GM18861 (cell line): ENCODE data around the gene ATG9B.

Source experiments
- ATAC-seq: cut with Tn5 transposase; IDR thresholded peaks from one replicate; pipeline ENCODE4 v1.9.1; 2021; ENCODE audit not compliant: unreplicated experiment

The ATG9B gene

GRCh38 chr7:150988230-150989226 lies 35.8 kb downstream of the ATG9B start:
- no peak for ATAC-seq

GRCh38 chr7:150986556-150986955 lies 37.7 kb downstream of the ATG9B start:
- no peak for ATAC-seq

GRCh38 chr7:150986099-150986512 lies 38.2 kb downstream of the ATG9B start:
- no peak for ATAC-seq

- no peak for ATAC-seq
Measured at GRCh38 chr7:150983893-150984368, 40.4 kb downstream of the ATG9B start.

GRCh38 chr7:150982351-150982750 lies 41.9 kb downstream of the ATG9B start:
- ATAC-seq = no peak

- no peak for ATAC-seq
Measured at GRCh38 chr7:150981644-150982043, 42.6 kb downstream of the ATG9B start.

GRCh38 chr7:150980663-150981062 lies 43.6 kb downstream of the ATG9B start:
- ATAC-seq = no peak

GRCh38 chr7:150979713-150980390 lies 44.4 kb downstream of the ATG9B start:
- no peak for ATAC-seq

- no peak for ATAC-seq
Measured at GRCh38 chr7:150978126-150978789, 46.0 kb downstream of the ATG9B start, which contains the start of gene KCNH2. TSS of gene KCNH2 (minus strand) at chr7:150978321. CDS start at chr7:150977913, 408 bp downstream.

GRCh38 chr7:150977382-150978125 lies 46.7 kb downstream of the ATG9B start:
- no peak for ATAC-seq

GRCh38 chr7:150976529-150977381 lies 47.5 kb downstream of the ATG9B start:
- ATAC-seq = no peak

- ATAC-seq = no peak
Measured at GRCh38 chr7:150975536-150976319, 48.6 kb downstream of the ATG9B start.

GRCh38 chr7:150974468-150975391 lies 49.6 kb downstream of the ATG9B start:
- no peak for ATAC-seq

GRCh38 chr7:150973571-150974451 lies 50.5 kb downstream of the ATG9B start:
- no peak for ATAC-seq

GRCh38 chr7:150972741-150973140 lies 51.6 kb downstream of the ATG9B start:
- ATAC-seq = no peak

- ATAC-seq = no peak
Measured at GRCh38 chr7:150972023-150972468, 52.2 kb downstream of the ATG9B start.
